Activated T-cell treated with anti-CD3 and anti-CD28 coated beads for 24 hours (primary cell): ENCODE measurements around the gene CUX1.
"Not testable (repeated sequence)": the region's sequence is repeated elsewhere in the genome, so short reads cannot be mapped to it uniquely, and the experiment has no call there.

Source experiments
- DNase-seq: peaks from one replicate; pipeline ENCODE4 v3.0.0-alpha.2; 2020; ENCODE audit warnings: low read depth

CUX1 gene, protein sequence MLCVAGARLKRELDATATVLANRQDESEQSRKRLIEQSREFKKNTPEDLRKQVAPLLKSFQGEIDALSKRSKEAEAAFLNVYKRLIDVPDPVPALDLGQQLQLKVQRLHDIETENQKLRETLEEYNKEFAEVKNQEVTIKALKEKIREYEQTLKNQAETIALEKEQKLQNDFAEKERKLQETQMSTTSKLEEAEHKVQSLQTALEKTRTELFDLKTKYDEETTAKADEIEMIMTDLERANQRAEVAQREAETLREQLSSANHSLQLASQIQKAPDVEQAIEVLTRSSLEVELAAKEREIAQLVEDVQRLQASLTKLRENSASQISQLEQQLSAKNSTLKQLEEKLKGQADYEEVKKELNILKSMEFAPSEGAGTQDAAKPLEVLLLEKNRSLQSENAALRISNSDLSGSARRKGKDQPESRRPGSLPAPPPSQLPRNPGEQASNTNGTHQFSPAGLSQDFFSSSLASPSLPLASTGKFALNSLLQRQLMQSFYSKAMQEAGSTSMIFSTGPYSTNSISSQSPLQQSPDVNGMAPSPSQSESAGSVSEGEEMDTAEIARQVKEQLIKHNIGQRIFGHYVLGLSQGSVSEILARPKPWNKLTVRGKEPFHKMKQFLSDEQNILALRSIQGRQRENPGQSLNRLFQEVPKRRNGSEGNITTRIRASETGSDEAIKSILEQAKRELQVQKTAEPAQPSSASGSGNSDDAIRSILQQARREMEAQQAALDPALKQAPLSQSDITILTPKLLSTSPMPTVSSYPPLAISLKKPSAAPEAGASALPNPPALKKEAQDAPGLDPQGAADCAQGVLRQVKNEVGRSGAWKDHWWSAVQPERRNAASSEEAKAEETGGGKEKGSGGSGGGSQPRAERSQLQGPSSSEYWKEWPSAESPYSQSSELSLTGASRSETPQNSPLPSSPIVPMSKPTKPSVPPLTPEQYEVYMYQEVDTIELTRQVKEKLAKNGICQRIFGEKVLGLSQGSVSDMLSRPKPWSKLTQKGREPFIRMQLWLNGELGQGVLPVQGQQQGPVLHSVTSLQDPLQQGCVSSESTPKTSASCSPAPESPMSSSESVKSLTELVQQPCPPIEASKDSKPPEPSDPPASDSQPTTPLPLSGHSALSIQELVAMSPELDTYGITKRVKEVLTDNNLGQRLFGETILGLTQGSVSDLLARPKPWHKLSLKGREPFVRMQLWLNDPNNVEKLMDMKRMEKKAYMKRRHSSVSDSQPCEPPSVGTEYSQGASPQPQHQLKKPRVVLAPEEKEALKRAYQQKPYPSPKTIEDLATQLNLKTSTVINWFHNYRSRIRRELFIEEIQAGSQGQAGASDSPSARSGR (N-terminal part only)

DNA sequence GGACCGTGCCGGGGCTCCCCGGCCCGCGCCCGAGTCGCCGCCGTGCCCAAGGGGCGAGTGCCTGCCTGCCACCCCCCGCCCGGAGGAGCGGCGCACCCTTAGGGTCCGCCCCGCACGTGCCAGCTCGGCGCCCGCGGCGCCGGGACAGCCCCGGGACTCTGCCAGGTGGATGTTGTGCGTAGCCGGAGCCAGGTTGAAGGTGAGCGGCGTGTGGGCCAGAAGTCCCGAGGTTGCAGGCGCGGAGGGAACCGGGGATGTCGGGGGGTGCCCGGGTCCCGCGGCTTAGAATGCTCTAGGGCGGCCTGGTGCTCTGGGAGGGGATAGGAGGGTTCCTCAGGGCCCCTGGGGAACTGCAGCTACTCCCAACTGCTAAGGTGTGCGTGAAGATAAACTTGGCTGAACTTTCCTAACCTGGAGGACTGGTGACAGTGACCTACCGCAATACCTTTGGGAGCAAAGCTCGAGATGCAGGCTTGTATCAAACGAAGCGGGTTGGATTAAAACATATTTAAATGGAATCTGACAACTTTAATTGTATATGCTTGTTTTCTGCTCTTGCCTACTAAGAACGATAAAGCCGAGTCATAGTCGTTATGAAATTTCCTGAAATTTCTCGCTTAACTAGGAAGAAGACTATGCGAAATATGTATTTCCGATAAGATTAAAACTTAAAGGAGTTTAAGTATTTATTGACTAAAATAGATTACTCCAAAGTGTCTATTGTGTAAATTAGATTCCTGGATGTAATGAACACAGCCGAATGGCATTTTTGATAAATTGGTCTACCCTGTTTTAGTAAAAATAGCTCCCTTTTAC lies at the start of gene CUX1:
CUX1 (plus strand) TSS at position 156 of the 816 bp plus-strand sequence; CDS start at position 170, 14 bp downstream.
- no peak for DNase-seq

DNA sequence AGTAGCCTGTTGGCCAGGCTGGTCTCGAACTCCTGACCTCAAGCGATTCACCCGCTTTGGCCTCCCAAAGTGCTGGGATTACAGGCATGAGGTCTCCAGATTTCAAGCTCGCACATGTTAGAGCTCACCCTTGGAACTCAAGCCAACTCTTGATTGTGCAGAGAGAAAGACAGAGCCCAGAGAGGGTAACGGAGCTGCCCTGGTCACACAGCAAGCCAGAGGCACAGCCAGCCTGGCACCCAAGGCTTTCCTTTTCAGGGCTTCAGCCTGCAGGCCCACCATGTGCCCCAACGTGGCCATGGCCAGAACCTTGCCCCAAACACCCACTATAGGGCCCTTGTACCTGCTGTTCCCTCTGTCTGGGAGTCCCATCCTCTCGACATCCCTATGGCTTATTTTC lies 49.1 kb upstream of the CUX1 start:
- DNase-seq: no peak

DNA sequence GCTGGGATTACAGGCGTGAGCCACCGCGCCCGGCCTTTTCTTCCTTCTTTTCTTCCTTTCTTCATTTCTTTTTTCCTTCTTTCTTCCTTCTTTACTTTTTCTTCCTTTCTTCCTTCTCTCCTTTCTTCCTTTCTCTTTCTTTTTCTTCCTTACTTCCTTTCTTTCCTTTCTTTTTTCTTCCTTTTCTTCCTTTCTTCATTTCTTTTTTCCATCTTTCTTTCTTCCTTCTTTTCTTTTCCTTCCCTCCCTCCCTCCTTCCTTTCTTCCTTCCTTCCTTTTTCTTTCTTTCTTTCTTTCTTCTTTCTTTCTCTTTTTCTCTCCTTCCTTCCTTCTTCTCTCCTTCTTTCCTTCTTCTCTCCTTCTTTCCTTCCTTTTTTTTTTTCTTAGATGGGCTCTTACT lies 47.0 kb upstream of the CUX1 start:
- DNase-seq: no peak

DNA sequence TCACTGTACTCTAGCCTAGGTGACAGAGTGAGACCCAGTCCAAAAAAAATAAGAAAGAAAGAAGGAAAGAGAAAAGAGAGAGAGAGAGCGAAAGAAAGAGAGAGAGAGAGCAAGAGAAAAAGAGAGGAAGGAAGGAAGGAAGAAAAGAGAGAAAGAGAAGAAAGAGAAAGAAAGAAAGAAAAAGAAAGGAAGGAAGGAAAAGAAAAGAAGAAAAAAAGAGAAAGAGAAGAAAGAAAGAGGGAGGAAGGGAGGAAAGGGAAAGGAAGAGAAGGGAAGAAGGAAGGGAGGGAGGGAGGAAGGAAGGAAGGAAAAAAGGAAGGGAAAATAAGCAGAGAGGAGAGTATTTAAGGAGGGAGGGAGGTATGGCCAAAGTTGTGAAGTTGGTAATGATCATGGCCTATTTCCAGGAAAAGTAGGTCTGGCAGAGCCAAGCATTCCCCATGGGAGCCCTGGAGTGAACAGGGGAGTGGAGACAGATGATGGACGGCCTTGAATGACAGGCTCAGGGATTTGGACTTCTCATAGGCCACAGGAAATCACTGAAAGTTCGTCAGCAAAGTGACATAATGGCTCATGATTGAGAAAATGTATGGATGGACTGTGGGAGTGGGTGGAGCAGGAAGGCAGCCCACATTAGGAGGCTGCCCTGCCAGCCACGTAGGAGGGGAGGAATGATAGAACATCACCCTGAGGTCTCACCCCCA lies 44.8 kb upstream of the CUX1 start:
- no peak for DNase-seq

DNA sequence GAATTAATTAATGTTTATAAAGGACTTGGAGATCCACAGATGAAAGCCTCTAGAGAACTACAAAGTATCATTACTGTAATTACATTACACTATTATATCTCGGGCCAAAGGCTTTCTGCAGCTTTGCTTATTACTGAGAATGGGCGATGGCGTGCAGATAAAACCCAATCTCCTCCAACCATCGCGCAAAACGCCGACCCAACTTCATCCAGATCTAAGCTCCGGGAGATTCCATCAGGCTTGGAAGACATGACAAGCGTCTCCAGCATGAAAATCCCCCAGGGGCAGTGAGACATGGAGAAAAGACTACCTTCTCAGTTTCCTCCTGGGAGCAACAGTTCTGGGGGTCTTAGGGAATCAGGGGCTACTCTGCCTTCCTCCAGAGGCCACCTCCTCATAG lies 42.2 kb upstream of the CUX1 start:
- no peak for DNase-seq

DNA sequence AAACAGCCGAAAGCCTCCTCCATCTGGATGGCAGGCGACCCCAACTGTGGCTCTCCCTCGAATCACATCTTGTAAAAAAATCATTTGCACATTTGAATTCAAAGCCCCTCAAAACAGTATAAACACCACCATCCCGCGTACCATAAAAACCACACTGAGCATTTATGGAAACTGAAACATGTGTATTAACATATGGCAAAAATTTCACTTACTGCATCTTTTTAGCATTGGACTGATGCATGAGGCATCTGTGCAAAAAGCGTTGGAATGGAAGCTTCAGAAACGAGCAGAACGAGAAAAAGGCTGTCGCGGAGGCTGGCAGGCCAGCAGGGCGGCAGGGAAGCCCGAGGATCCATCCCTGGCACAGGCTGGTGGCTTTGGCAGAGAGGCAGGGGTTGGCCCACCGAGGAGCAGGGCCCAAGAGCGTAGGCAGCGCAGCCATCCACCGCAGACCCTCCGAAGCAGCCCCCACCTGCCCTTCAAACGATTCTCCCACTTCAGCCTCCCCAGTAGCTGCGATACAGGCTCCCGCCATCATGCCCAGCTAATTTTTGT lies 39.3 kb upstream of the CUX1 start:
- no peak for DNase-seq

DNA sequence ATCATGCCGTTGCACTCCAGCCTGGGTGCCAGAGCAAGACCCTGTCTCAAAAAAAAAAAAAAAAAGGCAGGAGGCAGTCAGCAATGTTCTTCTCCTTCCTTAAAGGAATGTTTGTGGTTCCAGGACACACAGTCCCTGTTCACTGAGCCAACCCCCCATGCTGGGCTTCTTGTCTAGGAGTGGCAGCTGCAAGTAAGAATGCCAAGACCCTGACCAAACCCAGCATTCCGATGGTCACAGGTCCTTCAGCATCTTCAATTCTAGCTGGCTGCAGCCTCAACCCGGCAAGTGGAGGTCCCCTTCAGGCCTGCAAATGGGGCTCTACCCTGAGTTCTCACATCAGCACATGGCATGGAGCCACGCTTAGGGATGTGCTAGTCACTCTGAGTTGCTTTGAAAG lies 38.2 kb upstream of the CUX1 start:
- no peak for DNase-seq

DNA sequence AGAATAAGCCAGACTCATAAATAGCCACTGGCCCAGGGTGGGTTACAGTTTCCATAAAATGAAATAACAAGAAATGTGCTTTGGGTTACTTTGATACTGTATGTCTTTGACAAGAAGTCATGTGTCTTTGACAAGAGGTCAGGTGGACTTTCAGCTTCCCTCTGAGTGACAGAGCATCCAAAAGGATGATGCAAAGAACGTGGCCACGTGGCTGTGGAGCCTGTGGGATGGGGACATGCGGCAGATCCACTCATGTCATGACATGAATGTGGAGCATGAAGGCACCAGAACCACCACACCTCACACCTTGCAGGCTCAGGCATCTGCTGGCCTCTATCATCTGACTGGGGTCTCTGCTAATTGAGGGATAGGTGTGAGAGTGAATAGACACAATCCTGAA lies 37.1 kb upstream of the CUX1 start:
- no peak for DNase-seq

DNA sequence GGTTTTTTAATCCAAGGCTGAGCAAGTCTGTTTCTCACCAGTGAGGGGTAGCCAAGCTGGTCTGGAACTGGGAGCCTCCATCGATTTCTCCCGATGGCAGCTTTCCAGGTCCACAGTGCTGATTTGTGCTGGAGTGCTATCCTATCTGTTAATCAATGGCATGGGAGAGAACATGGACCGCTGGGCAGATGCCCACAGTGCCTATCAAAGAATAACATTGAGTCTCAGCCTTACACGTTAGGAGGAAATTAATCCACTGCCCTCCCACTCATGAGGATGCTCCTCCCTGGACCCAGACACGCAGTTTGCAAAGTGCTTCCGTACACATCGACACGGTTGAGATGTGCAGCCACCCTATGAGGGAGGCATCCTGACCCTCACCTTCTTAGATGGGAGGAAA lies 36.0 kb upstream of the CUX1 start:
- no peak for DNase-seq

DNA sequence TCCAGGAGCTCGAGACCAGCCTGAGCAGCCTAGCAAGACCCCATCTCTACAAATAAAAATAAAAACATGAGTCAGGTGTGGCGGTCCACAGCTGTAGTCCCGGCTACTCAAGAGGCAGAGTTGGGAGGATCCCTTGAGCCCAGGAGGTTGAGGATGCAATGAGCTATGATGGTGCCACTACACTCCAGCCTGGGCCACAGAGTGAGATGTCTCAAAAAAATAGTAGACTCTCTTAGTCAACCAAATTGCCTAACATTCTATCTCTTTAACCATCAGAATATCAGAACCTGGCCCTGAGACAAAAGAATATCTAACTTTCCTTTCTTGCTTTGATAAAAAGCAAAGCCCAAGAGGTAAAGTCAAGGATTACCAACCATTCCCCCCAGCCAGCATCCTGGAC lies 35.0 kb upstream of the CUX1 start:
- no peak for DNase-seq

DNA sequence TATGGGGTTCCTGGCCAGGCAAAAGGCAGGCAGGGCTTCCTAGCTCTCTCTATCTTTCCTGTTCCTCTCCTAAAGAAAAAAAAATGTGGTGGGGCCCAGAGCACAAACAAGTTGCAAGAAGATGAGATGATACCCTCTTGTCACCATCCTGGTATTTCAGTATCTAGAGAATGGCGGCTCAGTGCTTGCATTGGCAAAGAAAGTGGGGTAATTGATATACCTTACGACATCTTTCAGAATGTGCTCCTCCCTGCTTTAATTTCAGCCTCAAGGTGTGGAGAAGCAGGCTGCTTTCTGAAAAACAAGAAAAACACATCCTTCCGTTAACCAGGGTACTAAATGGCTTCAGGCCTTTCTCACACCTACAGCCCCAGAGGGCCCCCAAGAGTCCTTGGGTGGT lies 34.5 kb upstream of the CUX1 start:
- no peak for DNase-seq

DNA sequence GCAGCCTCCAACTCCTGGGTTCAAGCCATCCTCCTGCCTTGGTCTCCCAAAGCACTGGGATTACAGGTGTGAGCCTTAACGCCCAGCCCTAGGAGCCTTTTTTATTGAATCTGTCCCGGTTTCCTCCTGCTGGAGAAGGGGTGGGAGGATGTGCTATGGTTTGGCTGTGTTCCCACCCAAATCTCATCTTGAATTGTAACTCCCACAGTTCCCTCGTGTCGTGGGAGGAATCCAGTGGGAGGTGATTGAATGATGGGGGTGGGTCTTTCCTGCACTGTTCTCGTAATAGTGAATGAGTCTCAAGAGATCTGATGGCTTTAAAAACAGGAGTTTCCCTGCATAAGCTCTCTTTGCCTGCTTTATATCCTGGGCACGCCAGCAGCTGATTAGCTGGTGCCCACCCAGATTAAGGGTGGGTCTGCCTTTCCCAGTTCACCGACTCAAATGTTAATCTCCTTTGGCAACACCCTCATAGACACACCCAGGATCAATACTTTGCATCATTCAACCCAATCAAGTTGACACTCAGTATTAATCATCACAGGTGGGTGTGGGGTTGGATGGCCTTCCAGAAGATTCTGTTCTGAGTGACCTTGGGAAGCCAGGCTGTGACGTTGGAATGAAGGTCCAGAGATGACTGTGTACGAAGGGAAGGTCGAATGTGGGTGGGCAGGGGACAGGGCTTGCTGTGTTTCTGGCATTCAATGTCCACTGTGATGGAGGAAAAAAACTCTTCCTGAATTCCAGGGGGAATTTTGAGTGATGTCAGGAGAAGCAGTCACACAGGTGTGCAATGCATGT lies 33.8 kb upstream of the CUX1 start:
- DNase-seq: no peak

DNA sequence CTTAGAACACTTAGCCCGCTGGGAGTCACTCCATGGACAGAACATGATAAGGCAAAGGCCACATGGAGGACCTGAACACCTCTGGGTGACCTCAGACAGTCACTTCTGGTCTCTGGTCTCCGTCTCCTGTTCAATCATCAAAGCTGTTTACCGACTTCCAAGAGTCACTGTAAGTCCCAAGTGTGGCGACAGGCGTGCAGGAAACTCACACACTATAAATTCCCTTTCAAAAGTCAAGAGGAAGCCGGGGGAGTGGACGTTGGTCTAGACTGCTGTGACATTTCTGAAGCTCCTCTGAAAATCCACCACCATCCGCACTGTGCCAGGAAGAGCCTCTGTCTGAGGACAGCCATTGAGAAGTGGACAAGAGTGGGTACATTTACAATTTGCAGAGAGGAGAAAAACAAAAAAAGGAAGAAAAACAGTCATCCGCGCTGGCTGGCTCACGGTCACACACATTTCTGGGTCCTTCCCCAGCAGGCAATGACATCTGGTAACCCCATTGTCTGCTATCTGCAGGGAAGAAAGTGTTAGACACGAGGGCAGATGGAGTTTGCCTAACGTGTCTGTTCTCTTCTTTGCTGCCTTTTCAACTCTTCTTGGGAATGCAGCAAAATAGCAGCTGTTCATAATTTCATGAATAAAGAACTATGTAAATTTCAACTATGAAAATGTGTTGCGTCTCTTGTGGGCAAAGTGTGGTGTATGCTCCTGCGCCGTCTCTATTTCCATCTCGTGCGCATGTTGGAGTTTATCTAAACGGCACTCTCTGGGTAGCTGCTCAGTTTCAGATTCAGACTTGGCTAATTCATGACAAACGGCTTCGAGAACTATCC lies 32.9 kb upstream of the CUX1 start:
- no peak for DNase-seq

DNA sequence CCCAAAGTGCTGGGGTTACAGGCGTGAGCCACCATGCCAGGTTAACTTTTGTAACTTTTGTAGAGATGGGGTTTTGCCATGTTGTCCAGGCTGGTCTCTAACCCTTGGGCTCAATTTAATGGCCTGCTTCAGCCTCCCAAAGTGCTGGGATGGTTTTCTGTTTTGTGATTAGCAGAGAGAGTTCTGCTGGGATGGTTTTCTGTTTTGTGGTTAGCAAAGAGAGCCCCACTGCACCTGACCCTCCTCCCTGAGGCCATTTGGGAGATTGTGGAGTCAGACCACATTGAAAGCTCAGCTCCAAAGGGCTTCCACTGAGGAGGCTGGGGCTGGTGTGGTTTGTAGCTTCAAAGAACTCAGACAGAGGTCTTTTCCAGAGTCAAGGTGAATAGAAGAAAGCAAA lies 29.6 kb upstream of the CUX1 start:
- no peak for DNase-seq

DNA sequence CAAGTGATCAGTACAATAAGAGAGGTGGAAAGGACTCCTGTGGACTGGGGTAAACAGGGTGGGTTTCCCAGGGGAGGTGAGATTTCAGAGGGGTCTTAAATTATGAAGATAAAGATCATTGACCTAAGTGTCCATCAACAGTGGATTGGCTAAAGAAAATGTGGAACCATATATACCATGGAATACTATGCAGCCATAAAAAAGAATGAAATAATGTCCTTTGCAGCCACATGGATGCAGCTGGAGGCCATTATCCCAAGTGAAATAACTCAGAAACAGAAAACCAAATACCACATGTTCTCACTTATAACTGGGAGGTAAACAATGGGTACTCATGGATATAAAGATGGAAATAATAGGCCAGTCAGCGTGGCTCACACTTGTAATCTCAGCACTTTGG lies 28.9 kb upstream of the CUX1 start:
- DNase-seq: no peak

DNA sequence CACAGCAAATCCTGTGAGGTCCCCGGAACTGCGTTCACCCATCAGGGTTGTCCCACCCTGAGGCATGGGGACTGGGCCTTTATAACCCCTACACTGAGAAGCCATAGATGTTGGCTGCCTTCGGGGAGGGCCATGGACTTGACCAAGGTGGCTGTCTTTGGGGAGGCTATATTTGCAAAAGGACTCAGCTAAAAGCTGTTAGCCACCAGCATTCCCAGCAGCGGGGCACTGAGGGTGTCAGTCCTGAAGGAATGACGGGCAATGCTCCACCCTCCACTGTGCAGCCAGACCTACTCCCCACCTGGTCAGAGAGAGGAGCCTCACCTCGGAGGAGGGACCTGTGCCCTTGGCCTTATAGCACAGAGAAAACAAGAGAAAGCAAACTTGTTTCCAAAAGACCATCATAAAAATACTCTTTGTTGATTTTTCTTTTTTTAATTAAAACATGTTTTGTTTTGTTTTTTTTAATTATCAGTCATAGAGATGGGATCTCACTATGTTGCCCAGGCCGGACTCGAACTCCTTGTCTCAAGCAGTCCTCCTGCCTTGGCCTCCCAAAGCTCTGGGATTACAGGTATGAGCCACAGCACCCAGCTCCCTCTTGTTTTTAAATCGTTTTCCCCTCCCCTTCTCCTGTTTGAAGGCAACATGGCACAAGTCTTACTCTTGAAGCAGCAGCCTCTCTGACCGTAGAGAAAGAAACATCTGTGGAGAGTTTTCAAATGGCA lies 26.7 kb upstream of the CUX1 start:
- no peak for DNase-seq

DNA sequence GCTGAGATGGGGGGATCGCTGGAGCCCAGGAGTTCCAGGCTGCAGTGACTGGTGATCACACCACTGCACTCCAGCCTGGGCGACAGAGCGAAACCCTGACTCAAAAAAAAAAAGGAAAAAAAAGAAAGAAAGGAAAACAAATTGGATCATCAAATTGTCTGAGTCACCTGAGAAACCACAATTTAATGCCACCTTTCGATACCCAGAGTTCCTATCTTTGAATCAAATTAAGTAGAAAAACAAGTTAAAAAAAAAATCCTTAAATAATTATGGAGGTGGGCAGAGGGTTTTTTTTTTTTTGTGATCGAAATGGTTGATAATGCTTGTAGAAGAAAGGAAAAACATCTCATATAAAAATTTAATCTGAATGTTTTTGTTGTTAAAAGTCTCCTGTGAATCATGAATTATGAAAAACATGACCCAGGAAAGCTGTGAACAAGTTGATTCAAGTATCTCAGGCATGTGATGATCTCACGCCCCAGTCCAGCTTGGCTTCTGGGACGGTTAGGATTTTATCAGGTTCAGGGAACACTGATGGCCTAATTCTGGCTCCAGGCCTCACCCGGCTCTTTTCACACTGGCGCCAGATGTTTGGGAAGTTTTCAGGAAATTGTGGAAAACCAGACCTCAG lies 25.3 kb upstream of the CUX1 start:
- DNase-seq: no peak

DNA sequence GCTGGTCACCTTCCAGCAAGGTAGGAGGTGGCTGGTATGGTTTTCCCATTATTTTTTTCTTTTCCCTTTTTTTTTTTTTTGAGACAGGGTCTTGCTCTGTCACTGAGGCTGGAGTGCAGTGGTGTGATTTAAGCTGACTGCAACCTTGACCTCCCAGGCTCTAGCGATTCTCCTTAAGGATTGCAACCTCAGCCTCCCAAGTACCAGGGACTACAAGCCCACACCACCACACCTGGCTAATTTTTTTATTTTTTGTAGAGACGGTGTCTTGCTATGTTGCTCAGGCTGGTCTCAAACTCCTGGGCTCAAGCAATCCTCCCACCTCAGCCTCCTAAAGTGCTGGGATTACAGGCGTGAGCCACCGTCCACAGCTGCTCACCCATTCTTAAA lies 24.7 kb upstream of the CUX1 start:
- not testable (repeated sequence) for DNase-seq
